ENCODE data around the gene MAP4K5.

Gene MAP4K5

DNA sequence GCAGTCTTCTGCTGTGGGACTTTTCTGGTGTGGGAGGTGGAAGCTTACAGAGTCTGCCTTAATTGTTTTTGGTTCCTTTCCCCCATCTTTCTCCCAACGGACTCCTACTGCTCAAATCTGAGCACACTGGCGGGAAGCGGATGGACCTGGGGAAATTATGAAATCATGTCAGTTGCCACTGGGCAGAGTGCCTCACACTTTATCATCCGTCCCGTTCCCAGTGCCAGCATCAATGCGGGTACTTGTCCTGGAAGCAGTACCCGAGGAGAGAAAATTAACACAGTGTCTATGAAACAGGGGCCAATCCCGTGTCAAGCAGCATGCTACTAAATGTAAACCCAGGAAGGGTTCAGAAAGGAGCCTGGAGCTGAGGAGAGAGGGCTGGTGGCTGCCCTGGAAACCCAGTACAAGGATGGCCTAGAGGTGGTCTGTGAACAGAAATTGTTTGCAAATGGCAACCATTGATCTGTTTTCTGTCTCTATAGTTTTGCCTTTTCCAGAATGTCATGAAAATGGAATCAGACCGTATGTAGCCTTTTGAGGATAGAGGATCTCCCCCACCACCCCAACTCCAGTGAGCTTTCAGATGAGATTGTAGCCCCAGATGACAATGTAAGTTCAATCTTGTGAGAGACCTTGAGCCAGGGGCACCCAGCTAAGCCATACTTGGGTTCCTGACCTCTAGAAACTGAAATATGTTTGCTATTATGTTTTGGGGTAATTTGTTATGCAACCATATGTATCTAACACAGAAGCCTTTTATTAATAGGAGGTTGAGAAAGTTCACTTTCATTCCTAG, 134.8 kb downstream of the MAP4K5 start:
- peak; percentile 56 for DNase-seq

DNA sequence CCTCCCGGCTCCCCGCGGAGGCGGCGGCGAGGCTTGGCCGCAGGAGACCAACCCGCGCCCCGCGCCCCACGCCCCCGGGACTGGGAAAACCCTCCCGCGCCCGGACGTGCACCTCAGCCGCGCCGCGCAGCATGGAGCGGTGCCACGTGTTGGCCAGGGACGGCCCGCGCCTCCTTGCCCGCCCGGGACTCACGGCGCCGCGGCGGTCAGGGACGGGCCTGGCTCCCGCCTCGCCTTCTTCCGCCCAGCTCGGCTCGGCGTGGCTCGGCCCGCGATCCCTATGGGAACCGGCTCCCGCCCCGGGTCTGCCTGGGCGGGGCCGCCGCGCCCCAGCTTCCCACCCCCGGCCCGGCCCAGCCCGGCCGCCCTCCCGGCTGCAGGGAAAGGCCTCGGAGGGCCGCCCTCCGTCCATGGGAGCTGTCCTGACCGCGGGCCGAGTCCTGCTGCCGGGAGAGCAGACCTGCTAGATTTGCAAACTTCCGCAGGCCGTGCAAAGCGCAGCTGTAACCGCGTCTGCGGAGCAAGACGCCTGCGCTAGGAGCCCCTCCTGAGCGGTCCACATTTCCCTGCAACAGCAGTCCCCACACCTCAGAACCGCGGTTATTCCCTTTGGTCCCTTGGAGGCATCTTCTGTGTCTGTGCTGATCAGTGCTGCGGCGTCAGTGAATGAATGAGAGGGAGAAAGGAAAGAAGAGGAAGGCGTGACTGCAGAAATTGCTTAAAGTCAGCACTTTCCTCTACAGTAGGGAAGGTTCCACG, 135.6 kb downstream of the MAP4K5 start, which contains the start of gene CDKL1:
CDKL1 (minus strand) TSS at position 251 of the 759 bp plus-strand sequence. CDS start 1,013 bp downstream, outside the sequence.
- DNase-seq = peak; percentile 80

DNA sequence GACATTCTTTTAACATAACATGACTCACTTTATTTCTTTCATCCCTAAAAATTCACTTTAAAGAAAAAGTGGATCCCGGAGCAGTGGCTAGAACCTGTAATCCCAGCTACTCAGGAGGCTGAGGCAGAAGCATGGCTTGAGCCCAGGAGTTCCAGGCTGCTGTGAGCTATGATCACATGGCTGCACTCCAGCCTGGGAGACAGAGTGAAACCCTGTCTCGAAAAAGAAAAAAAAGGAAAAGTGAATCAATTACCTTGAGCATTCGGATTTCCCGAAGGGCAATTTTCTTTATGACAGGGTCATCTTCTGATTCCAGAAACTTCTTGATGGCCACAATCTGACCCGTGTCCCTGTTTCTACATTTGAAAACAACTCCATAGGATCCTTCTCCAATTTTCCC, 136.9 kb downstream of the MAP4K5 start:
- DNase-seq = no peak

DNA sequence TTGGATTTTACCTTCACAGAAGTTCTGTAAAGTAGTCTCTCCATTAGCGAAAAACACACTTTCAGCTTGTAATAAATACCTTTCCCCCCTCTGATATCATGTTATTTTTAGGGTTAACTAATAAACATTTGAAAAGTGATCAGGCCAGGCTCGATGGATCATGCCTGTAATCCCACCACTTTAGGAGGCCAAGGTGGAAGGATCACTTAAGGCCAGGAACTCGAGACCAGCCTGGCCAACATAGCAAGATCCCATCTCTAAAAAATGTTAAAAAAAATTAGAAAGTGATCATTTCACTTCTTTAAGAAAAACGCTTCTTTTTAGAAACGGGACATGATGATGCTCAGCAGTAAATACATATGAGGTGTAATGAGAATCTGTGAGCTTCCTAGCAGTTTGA, 137.7 kb downstream of the MAP4K5 start:
- DNase-seq = no peak

DNA sequence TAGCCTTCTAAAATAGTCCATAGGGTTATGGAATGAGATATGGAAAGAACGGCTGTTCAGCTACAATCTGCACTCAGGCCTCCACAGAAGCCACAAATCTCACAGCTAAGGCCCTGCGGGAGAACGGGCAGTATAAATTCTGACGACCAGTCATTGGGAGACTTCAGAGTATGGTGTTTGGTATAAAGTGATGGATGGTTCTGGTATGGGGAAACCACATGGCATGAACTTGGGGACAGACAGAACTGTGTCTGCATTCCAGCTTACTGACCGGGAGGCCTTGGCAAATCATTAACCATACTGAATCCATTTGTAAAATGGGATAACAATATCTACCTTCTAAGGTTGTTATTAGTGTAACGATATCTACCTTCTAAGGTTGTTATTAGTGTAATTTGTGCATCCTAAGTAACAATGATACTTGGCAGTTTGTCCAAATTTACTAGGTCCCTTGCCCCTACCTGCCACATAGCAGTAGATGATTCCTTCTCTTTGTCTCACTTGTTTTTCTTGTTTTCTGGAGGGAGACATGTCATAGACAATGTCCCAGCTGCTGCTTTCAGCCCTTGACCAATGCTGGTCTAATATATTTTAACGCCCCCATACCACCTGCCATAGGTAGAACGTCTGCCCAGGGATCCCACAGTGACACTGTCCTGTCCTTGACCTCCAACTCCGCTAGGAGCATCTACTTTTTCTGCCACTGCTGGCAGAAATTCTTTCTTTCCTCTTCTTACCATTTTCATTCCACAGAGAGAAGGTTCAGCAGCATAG, 142.5 kb downstream of the MAP4K5 start:
- no peak for DNase-seq

DNA sequence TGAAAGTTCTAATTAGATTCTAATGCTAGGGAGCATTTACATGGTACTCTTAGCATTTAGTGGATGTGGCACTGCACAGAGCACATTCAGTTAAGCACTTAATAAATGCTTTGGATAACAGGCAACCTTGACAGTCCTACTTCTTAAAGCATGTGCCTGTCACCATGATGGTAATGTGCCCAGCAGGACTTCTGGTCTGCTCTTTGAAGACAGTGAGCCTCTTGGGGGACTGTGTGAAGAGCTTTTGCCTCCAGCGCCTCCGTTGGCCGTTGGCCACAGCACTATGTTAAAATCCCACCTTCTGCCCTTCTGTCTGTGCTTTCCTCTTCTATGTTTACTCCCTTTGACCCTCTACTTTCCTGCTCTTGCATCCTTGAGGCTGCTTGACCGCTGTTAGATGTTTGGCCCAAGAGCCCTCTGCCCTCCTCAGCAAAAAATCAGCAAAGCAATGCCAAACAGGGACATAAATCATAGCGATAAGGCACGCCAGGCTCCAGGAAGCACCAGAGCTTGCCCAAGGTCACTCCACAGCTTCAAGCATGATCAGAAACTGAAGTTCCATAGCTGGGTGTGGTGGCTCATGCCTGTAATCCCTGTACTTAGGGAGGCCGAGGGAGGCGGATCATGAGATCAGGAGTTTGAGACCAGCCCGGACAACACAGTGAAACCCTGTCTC, 144.0 kb downstream of the MAP4K5 start:
- DNase-seq = no peak

DNA sequence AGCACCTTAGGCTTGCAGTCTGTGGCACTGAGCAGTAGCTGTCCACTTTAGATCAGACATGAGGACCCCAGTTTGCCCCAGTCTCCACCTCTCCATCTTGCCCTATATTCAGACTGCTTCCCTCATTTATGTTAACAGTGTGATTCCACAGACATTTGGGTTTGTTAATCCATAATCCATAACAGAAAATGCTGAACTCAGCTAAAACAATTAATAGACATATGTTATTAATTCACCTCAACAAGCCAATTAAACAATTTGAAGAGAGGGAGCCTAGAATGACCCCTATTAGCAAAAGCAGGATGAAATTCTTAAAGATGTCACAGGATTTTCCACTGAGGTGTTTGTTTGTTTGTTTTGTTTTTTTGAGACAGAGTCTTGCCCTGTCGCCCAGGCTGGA, 144.8 kb downstream of the MAP4K5 start:
- no peak for DNase-seq

DNA sequence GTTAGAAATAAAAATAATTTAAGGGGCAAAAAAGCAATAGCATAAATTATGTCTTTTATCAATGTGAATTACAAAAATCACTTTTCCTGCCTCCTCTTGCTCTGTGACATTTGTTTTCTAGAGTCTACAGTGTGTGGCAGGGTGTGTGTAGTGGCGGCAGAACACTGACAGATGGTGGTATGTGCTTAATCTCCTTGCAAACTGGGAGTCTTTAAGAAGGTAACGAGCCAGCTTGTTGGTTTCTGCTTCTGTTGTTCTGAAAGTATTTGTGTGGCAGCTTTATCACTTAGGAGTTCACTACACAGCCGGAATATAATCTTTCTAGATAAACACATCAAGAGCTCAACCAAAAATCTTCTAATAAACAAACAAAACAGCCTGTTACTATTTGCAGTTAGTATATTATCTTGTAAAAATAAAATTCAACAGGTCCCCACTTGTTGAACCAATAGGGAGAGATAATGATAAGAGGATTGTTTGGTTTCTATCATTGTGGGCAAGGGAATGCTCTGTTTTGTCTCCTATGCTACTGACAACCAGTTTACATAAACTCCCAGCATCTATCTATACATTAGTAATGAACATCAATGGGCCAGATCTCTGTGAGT, 148.6 kb downstream of the MAP4K5 start:
- DNase-seq = no peak

DNA sequence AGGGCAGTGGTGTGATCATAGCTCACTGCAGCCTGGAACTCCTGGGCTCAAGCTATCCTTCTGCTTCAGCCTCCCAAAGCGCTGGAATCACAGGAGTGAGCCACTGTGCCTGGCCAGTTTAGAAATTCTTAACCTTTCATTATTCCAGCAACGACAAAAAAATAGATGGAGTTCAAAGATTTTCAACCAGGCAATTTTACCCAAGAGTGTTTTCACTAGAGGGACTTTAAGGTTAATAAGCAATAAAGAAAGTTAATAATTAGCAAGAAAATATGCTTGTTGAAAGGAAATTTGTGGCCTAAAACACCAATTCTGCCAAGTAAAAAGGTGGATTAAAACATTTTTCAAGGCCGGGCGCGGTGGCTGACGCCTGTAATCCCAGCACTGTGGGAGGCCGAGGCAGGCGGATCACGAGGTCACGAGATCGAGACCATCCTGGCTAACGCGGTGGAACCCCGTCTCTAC, 150.5 kb downstream of the MAP4K5 start:
- DNase-seq = no peak

DNA sequence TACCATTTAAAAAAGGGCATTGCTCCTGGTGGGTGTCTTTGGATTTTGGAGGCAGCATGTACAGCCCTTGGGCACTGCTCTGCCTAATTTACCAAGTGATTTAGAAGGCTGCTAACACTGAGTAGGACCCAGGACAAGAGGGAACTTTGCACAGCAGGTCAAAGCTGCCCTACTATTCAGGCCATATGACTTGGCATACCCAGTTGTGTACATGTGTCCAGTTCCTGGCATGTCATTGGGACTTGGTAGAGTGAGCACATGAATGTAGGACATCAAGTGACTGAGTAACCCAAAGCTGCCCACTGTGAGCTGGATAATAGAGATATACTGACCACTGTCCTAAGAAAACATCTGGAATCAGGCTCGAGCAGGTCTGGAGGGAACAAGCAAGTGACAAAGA, 151.4 kb downstream of the MAP4K5 start:
- no peak for DNase-seq

DNA sequence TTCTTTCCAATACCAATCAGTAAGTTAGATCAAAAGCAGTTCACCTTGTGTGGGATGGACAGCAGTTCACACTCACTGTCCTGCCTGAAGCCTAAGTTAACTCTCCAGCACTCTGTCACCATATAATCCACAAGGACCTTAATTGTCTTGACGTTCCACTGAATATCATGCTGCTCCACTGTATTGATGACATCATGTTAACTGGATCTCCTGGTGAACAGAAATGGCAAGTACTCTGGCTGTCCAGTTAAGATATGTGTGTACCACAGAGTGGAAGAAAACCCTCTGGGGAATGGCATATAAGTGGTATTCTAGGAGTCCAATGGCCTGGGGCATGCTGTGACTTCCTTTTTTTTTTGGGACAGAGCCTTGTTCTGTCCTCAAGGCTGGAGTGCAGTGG, 151.9 kb downstream of the MAP4K5 start:
- DNase-seq = no peak

DNA sequence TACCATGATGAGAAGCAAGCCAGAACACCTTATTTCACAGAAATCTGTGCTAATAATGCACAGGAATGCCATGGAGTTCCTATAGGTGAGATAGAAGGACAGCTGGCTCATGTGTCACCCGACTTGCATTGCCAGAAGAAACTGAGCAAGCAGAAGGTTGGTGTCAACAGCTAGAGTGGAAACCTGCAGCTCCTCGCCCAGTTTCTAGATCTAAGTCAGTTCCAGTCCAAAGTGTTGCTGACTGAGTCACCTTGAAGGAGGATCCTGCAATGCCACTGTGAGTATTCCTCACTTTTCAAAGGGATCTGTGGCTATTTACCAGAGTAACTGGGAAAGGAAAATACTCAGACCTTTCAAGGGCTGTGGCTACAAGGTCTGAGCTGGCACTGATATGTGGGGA, 152.8 kb downstream of the MAP4K5 start:
- no peak for DNase-seq

DNA sequence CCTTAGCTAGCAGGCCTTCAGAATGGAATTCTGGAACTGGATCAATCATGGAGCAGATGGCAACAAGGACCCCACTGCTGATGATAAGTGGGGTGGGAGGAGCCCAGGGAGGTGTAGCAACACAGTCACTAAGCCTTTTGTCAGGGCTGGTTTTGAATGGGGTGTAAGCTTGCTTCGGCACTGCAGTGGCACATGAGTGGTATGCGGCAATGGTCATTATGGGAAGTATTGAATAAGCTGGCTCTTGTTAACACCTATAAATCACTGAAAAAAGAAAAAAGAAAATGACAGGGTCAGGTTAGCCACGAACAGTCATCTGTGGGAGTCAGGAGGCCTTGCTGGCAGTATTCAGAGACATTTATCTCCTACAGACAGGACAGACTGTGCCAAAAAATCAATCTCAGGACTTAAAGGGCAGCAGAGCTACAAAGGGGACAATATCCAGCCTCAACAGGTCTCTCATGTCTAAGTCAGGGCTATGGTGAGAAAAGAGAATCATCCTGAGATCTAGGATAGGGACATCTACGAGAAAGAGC, 154.8 kb downstream of the MAP4K5 start:
- no peak for DNase-seq

DNA sequence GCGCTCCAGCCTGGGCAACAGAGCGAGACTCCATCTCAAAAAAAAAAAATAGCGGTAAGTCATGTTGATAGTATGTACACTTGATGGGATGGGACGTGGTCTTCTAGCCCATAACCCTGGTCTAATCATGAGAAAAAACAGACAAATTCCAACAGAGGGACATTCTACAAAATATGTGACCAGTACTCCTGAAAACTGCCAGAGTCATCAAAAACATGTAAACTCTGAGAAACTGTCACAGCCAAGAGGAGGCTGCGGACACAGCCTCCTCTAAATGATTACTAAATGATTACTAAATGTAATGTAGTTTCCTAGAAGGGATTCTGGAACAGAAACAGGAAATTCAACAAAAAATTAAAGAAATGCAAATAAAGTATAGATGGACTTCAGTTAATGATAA, 156.6 kb downstream of the MAP4K5 start:
- no peak for DNase-seq

DNA sequence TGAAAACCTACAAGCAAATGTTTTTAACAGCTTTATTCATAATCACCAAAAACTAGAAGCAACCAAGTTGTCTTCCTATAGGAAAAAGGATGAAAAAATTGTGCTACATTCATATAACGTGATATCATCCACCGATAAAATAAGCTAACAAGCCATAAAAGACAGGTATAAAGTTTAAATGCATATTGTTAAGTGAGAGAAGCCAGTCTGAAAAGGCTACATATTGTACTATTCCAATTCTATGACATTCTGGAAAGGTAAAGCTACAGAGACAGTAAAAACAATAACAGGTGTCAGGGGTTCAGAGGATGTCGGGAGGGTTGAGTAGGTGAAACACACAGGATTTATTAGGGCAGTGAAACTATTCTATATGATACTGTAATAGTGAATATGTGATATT, 158.4 kb downstream of the MAP4K5 start:
- no peak for DNase-seq

DNA sequence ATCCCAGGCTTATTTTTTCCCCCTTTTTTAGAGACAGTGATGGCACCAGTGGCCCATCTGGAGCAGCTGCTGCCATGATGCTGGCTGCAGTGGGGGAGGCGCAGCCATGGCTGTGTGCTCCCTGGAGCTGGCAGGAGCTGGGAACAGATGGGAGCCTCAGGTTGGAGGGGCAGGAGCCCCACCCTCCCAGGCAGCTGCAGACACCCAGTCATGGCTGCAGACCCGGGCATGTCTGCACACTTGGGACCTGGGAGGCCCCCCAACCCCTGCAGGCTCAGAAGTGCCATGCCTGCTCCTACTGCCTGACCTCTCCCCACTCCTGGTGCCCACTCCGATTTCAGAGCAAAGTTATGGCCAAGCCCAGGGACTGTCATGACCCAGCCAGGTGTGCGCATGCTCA, 160.8 kb downstream of the MAP4K5 start:
- DNase-seq = no peak

Measured in left hindlimb (tissue), 1 donor.